Measurements from ENCODE around the gene SNX30.

Gene SNX30

GRCh38 chr9:112753725-112754124 lies 3.2 kb downstream of the SNX30 start:
- DNase-seq, result peak; percentile 90

GRCh38 chr9:112754578-112754977 lies 4.0 kb downstream of the SNX30 start:
- peak; percentile 79 for DNase-seq

GRCh38 chr9:112755016-112755427 lies 4.5 kb downstream of the SNX30 start:
- no peak for DNase-seq

- DNase-seq, result no peak
Observed at GRCh38 chr9:112755675-112756074, 5.1 kb downstream of the SNX30 start.

- peak; percentile 86 for DNase-seq
Observed at GRCh38 chr9:112757282-112757883, 6.8 kb downstream of the SNX30 start.

GRCh38 chr9:112757940-112758339 lies 7.4 kb downstream of the SNX30 start:
- DNase-seq, result no peak

GRCh38 chr9:112760821-112761220 lies 10.3 kb downstream of the SNX30 start:
- DNase-seq, result no peak

GRCh38 chr9:112761912-112762655 lies 11.5 kb downstream of the SNX30 start:
- peak; percentile 19 for DNase-seq

GRCh38 chr9:112762726-112763518 lies 12.4 kb downstream of the SNX30 start:
- DNase-seq, result no peak

GRCh38 chr9:112764344-112764743 lies 13.8 kb downstream of the SNX30 start:
- peak; percentile 82 for DNase-seq

- no peak for DNase-seq
Observed at GRCh38 chr9:112764837-112765236, 14.3 kb downstream of the SNX30 start.

- no peak for DNase-seq
Observed at GRCh38 chr9:112765281-112765680, 14.7 kb downstream of the SNX30 start.

GRCh38 chr9:112771359-112772214 lies 21.0 kb downstream of the SNX30 start:
- peak; percentile 32 for DNase-seq

GRCh38 chr9:112772215-112772509 lies 21.6 kb downstream of the SNX30 start:
- no peak for DNase-seq

GRCh38 chr9:112772551-112772950 lies 22.0 kb downstream of the SNX30 start:
- DNase-seq, result no peak

GRCh38 chr9:112774006-112774996 lies 23.7 kb downstream of the SNX30 start:
- DNase-seq, result peak; percentile 11

GRCh38 chr9:112777914-112778313 lies 27.4 kb downstream of the SNX30 start:
- DNase-seq, result no peak

GRCh38 chr9:112780450-112781036 lies 30.0 kb downstream of the SNX30 start:
- DNase-seq, result peak; percentile 23

GRCh38 chr9:112782218-112782617 lies 31.7 kb downstream of the SNX30 start:
- no peak for DNase-seq

GRCh38 chr9:112783551-112783954 lies 33.0 kb downstream of the SNX30 start:
- DNase-seq, result no peak

All from fibroblast of skin of right quadriceps (primary cell).